ENCODE results near the gene ANGPT4.

DNA sequence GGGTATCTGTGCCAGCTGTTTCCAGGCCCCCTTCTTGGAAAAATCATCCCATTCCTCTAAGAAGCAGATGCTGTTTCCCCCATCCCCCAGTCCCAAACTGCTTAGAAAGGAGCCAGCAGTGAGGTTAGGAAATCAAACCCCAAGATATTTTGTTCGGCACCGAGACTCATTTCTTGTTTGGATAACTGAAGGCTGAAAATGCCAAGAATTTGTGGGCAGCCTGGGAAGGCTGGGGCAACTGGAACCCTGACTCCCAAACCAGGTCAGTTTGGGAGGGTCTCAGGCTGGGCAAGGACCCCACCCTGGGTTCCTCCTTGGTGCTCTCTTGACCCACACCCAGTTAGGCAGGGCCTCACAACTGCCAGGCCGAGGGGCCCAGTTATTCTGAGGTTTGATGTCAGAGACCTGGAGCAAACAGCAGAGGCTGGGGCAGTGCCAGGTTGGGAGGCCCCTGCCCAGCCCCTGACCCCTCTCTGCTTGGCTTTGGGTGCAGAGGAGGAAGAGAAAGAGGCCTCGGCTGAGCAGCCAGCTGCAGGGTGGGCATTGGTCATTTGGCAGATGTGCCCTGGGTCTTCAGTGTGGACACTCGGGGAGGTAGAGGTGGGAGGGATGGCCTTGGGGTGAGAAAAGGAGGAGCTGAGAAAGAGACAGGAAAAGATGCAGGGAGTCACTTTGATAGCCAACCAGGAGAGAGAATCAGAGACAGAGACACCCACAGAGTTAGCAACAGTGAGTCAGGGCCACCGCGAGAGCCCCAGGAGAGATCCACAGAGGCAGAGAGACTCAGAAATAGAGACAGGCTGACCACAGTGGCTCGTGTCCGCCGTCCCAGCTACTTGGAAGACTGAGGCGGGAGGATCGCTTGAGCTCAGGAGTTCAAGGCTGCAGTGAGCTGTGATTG lies 5.0 kb downstream of the ANGPT4 start:
- TF ChIP-seq, protein P1, sequence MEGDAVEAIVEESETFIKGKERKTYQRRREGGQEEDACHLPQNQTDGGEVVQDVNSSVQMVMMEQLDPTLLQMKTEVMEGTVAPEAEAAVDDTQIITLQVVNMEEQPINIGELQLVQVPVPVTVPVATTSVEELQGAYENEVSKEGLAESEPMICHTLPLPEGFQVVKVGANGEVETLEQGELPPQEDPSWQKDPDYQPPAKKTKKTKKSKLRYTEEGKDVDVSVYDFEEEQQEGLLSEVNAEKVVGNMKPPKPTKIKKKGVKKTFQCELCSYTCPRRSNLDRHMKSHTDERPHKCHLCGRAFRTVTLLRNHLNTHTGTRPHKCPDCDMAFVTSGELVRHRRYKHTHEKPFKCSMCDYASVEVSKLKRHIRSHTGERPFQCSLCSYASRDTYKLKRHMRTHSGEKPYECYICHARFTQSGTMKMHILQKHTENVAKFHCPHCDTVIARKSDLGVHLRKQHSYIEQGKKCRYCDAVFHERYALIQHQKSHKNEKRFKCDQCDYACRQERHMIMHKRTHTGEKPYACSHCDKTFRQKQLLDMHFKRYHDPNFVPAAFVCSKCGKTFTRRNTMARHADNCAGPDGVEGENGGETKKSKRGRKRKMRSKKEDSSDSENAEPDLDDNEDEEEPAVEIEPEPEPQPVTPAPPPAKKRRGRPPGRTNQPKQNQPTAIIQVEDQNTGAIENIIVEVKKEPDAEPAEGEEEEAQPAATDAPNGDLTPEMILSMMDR (IDR thresholded peaks at IDR 0.05), result no peak
- TF ChIP-seq POLR2A (IDR thresholded peaks at IDR 0.05), result no peak
- no peak for TF ChIP-seq POLR2AphosphoS5 (IDR thresholded peaks at IDR 0.05)
- TF ChIP-seq EP300 (IDR thresholded peaks at IDR 0.05), result no peak

Data from stomach (tissue), 4 donors.